ENCODE data around the gene ROBO1. TPM values are rescaled to one million over a fixed set of nuclear protein-coding genes. Genes with fewer than 3 reads are reported as not detected.

Gene ROBO1
- total RNA-seq, 4 donors from 2014 or later: 8.6 to 26.3 (median 16.6) TPM

- no peaks in the 10 kb centered on the region for H3K9me3 ChIP-seq
- no peak overlapping the region for H3K27ac ChIP-seq
- no peak overlapping the region for H3K4me3 ChIP-seq (replicated peaks in 1 of 3)
- no peaks in the 10 kb centered on the region for H3K36me3 ChIP-seq
- H3K27me3 ChIP-seq: no peaks in the 10 kb centered on the region
- 2 to 3% methylated on average over 24 to 38 of the region's 42 CpGs for WGBS, 2 donors
- DNase-seq: no peak
- H3K4me1 ChIP-seq: peaks cover 7 to 18% of the 10 kb centered on the region in 2 donors
- no peak for TF ChIP-seq CTCF (IDR thresholded peaks at IDR 0.05)
- TF ChIP-seq POLR2A (IDR thresholded peaks at IDR 0.05): no peak
- intact Hi-C loops (cut with DNase I): no loop called here
Observed at GRCh38 chr3:79766496-79767193, 1.2 kb downstream of the ROBO1 start.

- H3K27me3 ChIP-seq: no peaks in the 10 kb centered on the region
- H3K4me1 ChIP-seq: peaks cover 7 to 18% of the 10 kb centered on the region in 2 donors
- TF ChIP-seq CTCF (IDR thresholded peaks at IDR 0.05) (no peak), POLR2A (IDR thresholded peaks at IDR 0.05) (no peak)
- DNase-seq: no peak
- H3K36me3 ChIP-seq: no peaks in the 10 kb centered on the region
- intact Hi-C loops (cut with DNase I): no loop called here
- no peaks in the 10 kb centered on the region for H3K9me3 ChIP-seq
- WGBS, 2 donors: 18 to 19% methylated on average over 5 of the region's 5 CpGs
- no peak overlapping the region for H3K4me3 ChIP-seq (replicated peaks in 1 of 3)
- H3K27ac ChIP-seq: no peak overlapping the region
Observed at GRCh38 chr3:79765911-79766310, 1.9 kb downstream of the ROBO1 start.

- intact Hi-C loops (cut with DNase I): no loop called here
- H3K4me1 ChIP-seq: peaks cover 0 to 5% of the 10 kb centered on the region in 2 donors
- no peak for DNase-seq
- H3K9me3 ChIP-seq: no peaks in the 10 kb centered on the region
- no peak for TF ChIP-seq POLR2A (IDR thresholded peaks at IDR 0.05)
- no peak for TF ChIP-seq CTCF (IDR thresholded peaks at IDR 0.05)
- H3K4me3 ChIP-seq (replicated peaks in 1 of 3): no peak overlapping the region
- H3K27me3 ChIP-seq: no peaks in the 10 kb centered on the region
- 70 to 79% methylated on average over 1 of the region's 1 CpG for WGBS, 2 donors
- no peak overlapping the region for H3K27ac ChIP-seq
- H3K36me3 ChIP-seq: no peaks in the 10 kb centered on the region
Observed at GRCh38 chr3:79761441-79761840, 6.4 kb downstream of the ROBO1 start.

- TF ChIP-seq POLR2A (IDR thresholded peaks at IDR 0.05) (no peak), CTCF (IDR thresholded peaks at IDR 0.05) (no peak)
- no peaks in the 10 kb centered on the region for H3K36me3 ChIP-seq
- no peaks in the 10 kb centered on the region for H3K27me3 ChIP-seq
- H3K4me3 ChIP-seq (replicated peaks in 1 of 3): no peak overlapping the region
- no peaks in the 10 kb centered on the region for H3K4me1 ChIP-seq
- no peak overlapping the region for H3K27ac ChIP-seq
- intact Hi-C loops (cut with DNase I): no loop called here
- WGBS, 2 donors: 74 to 81% methylated on average over 1 of the region's 1 CpG
- no peak for DNase-seq
- H3K9me3 ChIP-seq: no peaks in the 10 kb centered on the region
Observed at GRCh38 chr3:79751703-79752102, 16.1 kb downstream of the ROBO1 start.

GRCh38 chr3:79737530-79737929 lies 30.3 kb downstream of the ROBO1 start:
- Histone ChIP-seq H3K9me3 (no peaks in the 10 kb centered on the region), H3K27ac (no peak overlapping the region), H3K36me3 (no peaks in the 10 kb centered on the region), H3K4me3 (replicated peaks in 1 of 3) (no peak overlapping the region), H3K27me3 (no peaks in the 10 kb centered on the region), H3K4me1 (no peaks in the 10 kb centered on the region)
- intact Hi-C loops (cut with DNase I): no loop called here
- no peak for DNase-seq
- TF ChIP-seq POLR2A (IDR thresholded peaks at IDR 0.05): no peak
- TF ChIP-seq CTCF (IDR thresholded peaks at IDR 0.05): no peak

Data from thyroid gland (tissue), 4 donors.